Measurements from ENCODE around the gene STPG4.

Gene STPG4

GRCh38 chr2:47076586-47077441, 78.3 kb downstream of the STPG4 start:
- Histone ChIP-seq H3K9me3 (ENCODE audit: control insufficient read depth, low read length) (no peaks in the 10 kb centered on the region), H3K9ac (ENCODE audit: low read length) (peak overlapping the region; percentile 30), H3K27me3 (replicated peaks; ENCODE audit: control insufficient read depth, insufficient read depth, low read length) (no peaks in the 10 kb centered on the region), H3K4me1 (ENCODE audit: control insufficient read depth, insufficient read depth, low read length) (peaks cover 47% of the 10 kb centered on the region), H3K4me3 (ENCODE audit: low read length) (no peak overlapping the region), H3K36me3 (ENCODE audit: control insufficient read depth, insufficient read depth, low read length, severe bottlenecking) (peaks cover 3% of the 10 kb centered on the region)
- DNase-seq (ENCODE audit: low read depth): peak; percentile 93

GRCh38 chr2:47076126-47076506, 79.0 kb downstream of the STPG4 start:
- H3K36me3 ChIP-seq (ENCODE audit: control insufficient read depth, insufficient read depth, low read length, severe bottlenecking): peaks cover 3% of the 10 kb centered on the region
- DNase-seq (ENCODE audit: low read depth): no peak
- H3K27me3 ChIP-seq (replicated peaks; ENCODE audit: control insufficient read depth, insufficient read depth, low read length): no peaks in the 10 kb centered on the region
- H3K4me3 ChIP-seq (ENCODE audit: low read length): no peak overlapping the region
- peak overlapping the region; percentile 30 for H3K9ac ChIP-seq (ENCODE audit: low read length)
- peaks cover 54% of the 10 kb centered on the region for H3K4me1 ChIP-seq (ENCODE audit: control insufficient read depth, insufficient read depth, low read length)
- no peaks in the 10 kb centered on the region for H3K9me3 ChIP-seq (ENCODE audit: control insufficient read depth, low read length)

- Histone ChIP-seq H3K4me1 (ENCODE audit: control insufficient read depth, insufficient read depth, low read length) (peaks cover 60% of the 10 kb centered on the region), H3K4me3 (ENCODE audit: low read length) (no peak overlapping the region), H3K27me3 (replicated peaks; ENCODE audit: control insufficient read depth, insufficient read depth, low read length) (no peaks in the 10 kb centered on the region), H3K36me3 (ENCODE audit: control insufficient read depth, insufficient read depth, low read length, severe bottlenecking) (peaks cover 3% of the 10 kb centered on the region), H3K9ac (ENCODE audit: low read length) (no peak overlapping the region), H3K9me3 (ENCODE audit: control insufficient read depth, low read length) (no peaks in the 10 kb centered on the region)
- DNase-seq (ENCODE audit: low read depth): no peak
These were observed 79.6 kb downstream of the STPG4 start for GRCh38 chr2:47075361-47076125.

- Histone ChIP-seq H3K4me3 (ENCODE audit: low read length) (no peak overlapping the region), H3K9me3 (ENCODE audit: control insufficient read depth, low read length) (no peaks in the 10 kb centered on the region), H3K4me1 (ENCODE audit: control insufficient read depth, insufficient read depth, low read length) (peaks cover 63% of the 10 kb centered on the region), H3K27me3 (replicated peaks; ENCODE audit: control insufficient read depth, insufficient read depth, low read length) (no peaks in the 10 kb centered on the region), H3K36me3 (ENCODE audit: control insufficient read depth, insufficient read depth, low read length, severe bottlenecking) (peaks cover 3% of the 10 kb centered on the region), H3K9ac (ENCODE audit: low read length) (no peak overlapping the region)
- DNase-seq (ENCODE audit: low read depth): no peak
These were observed 80.4 kb downstream of the STPG4 start for GRCh38 chr2:47074691-47075090.

- no peaks in the 10 kb centered on the region for H3K9me3 ChIP-seq (ENCODE audit: control insufficient read depth, low read length)
- H3K36me3 ChIP-seq (ENCODE audit: control insufficient read depth, insufficient read depth, low read length, severe bottlenecking): peaks cover 3% of the 10 kb centered on the region
- no peak overlapping the region for H3K9ac ChIP-seq (ENCODE audit: low read length)
- no peaks in the 10 kb centered on the region for H3K27me3 ChIP-seq (replicated peaks; ENCODE audit: control insufficient read depth, insufficient read depth, low read length)
- no peak overlapping the region for H3K4me3 ChIP-seq (ENCODE audit: low read length)
- DNase-seq (ENCODE audit: low read depth): no peak
- peaks cover 65% of the 10 kb centered on the region for H3K4me1 ChIP-seq (ENCODE audit: control insufficient read depth, insufficient read depth, low read length)
These were observed 81.5 kb downstream of the STPG4 start for GRCh38 chr2:47073641-47074040.

GRCh38 chr2:47073217-47073616, 81.9 kb downstream of the STPG4 start:
- no peaks in the 10 kb centered on the region for H3K9me3 ChIP-seq (ENCODE audit: control insufficient read depth, low read length)
- peak overlapping the region; percentile 82 for H3K9ac ChIP-seq (ENCODE audit: low read length)
- peaks cover 66% of the 10 kb centered on the region for H3K4me1 ChIP-seq (ENCODE audit: control insufficient read depth, insufficient read depth, low read length)
- H3K27me3 ChIP-seq (replicated peaks; ENCODE audit: control insufficient read depth, insufficient read depth, low read length): no peaks in the 10 kb centered on the region
- peaks cover 3% of the 10 kb centered on the region for H3K36me3 ChIP-seq (ENCODE audit: control insufficient read depth, insufficient read depth, low read length, severe bottlenecking)
- H3K4me3 ChIP-seq (ENCODE audit: low read length): no peak overlapping the region
- DNase-seq (ENCODE audit: low read depth): no peak

GRCh38 chr2:47072728-47073191, 82.3 kb downstream of the STPG4 start:
- H3K36me3 ChIP-seq (ENCODE audit: control insufficient read depth, insufficient read depth, low read length, severe bottlenecking): peaks cover 3% of the 10 kb centered on the region
- no peaks in the 10 kb centered on the region for H3K9me3 ChIP-seq (ENCODE audit: control insufficient read depth, low read length)
- peaks cover 70% of the 10 kb centered on the region for H3K4me1 ChIP-seq (ENCODE audit: control insufficient read depth, insufficient read depth, low read length)
- no peak overlapping the region for H3K4me3 ChIP-seq (ENCODE audit: low read length)
- H3K27me3 ChIP-seq (replicated peaks; ENCODE audit: control insufficient read depth, insufficient read depth, low read length): no peaks in the 10 kb centered on the region
- DNase-seq (ENCODE audit: low read depth): no peak
- H3K9ac ChIP-seq (ENCODE audit: low read length): peak overlapping the region; percentile 82

- H3K9ac ChIP-seq (ENCODE audit: low read length): peak overlapping the region; percentile 82
- peaks cover 65% of the 10 kb centered on the region for H3K4me1 ChIP-seq (ENCODE audit: control insufficient read depth, insufficient read depth, low read length)
- peaks cover 8% of the 10 kb centered on the region for H3K36me3 ChIP-seq (ENCODE audit: control insufficient read depth, insufficient read depth, low read length, severe bottlenecking)
- H3K27me3 ChIP-seq (replicated peaks; ENCODE audit: control insufficient read depth, insufficient read depth, low read length): no peaks in the 10 kb centered on the region
- no peak for DNase-seq (ENCODE audit: low read depth)
- no peak overlapping the region for H3K4me3 ChIP-seq (ENCODE audit: low read length)
- no peaks in the 10 kb centered on the region for H3K9me3 ChIP-seq (ENCODE audit: control insufficient read depth, low read length)
These were observed 83.0 kb downstream of the STPG4 start for GRCh38 chr2:47072018-47072691.

- DNase-seq (ENCODE audit: low read depth): peak; percentile 42
- no peaks in the 10 kb centered on the region for H3K9me3 ChIP-seq (ENCODE audit: control insufficient read depth, low read length)
- peaks cover 10% of the 10 kb centered on the region for H3K36me3 ChIP-seq (ENCODE audit: control insufficient read depth, insufficient read depth, low read length, severe bottlenecking)
- no peak overlapping the region for H3K4me3 ChIP-seq (ENCODE audit: low read length)
- no peaks in the 10 kb centered on the region for H3K27me3 ChIP-seq (replicated peaks; ENCODE audit: control insufficient read depth, insufficient read depth, low read length)
- H3K9ac ChIP-seq (ENCODE audit: low read length): peak overlapping the region; percentile 82
- peaks cover 58% of the 10 kb centered on the region for H3K4me1 ChIP-seq (ENCODE audit: control insufficient read depth, insufficient read depth, low read length)
These were observed 83.9 kb downstream of the STPG4 start for GRCh38 chr2:47070920-47071824.

GRCh38 chr2:47070155-47070919, 84.8 kb downstream of the STPG4 start:
- Histone ChIP-seq H3K9ac (ENCODE audit: low read length) (peak overlapping the region; percentile 82), H3K27me3 (replicated peaks; ENCODE audit: control insufficient read depth, insufficient read depth, low read length) (no peaks in the 10 kb centered on the region), H3K9me3 (ENCODE audit: control insufficient read depth, low read length) (no peaks in the 10 kb centered on the region), H3K4me1 (ENCODE audit: control insufficient read depth, insufficient read depth, low read length) (peaks cover 65% of the 10 kb centered on the region), H3K36me3 (ENCODE audit: control insufficient read depth, insufficient read depth, low read length, severe bottlenecking) (peaks cover 10% of the 10 kb centered on the region), H3K4me3 (ENCODE audit: low read length) (no peak overlapping the region)
- DNase-seq (ENCODE audit: low read depth): no peak
